GM23338 (cell line): ENCODE data around the gene PPP1R36. TPM values are rescaled to one million over a fixed set of nuclear protein-coding genes. Genes with fewer than 3 reads are reported as not detected.

Experiments used
- ATAC-seq: fragments of 200-7000 bp; cut with Tn5 transposase; 3 replicates; pipeline ENCODE4 v1.9.1; 2020
- DNase-seq: peaks from one replicate; pipeline ENCODE4 v3.0.0-alpha.2; 2015; ENCODE audit warnings: low spot score
- H2AFZ ChIP-seq: fragments of 200-600 bp; sonication (generic); 2 replicates; pipeline ENCODE4 v1.8.0; 2016; ENCODE audit warnings: antibody characterized with exemption, mild to moderate bottlenecking, moderate library complexity
- H3F3A ChIP-seq: fragments of 200-600 bp; sonication (generic); replicated peaks from 2 replicates; pipeline ENCODE4 v1.8.0; 2017; ENCODE audit warnings: antibody characterized with exemption, mixed run types, low read depth
- H3K27ac ChIP-seq: fragments of 200-600 bp; sonication (generic); 2 replicates; pipeline ENCODE4 v1.6.1; 2016; ENCODE audit warnings: low read depth
- H3K27me3 ChIP-seq: fragments of 200-600 bp; sonication (generic); 2 replicates; pipeline ENCODE4 v1.8.0; 2016; ENCODE audit warnings: mild to moderate bottlenecking, mixed run types, moderate library complexity; ENCODE audit not compliant: insufficient read depth
- H3K36me3 ChIP-seq: fragments of 200-600 bp; sonication (generic); 2 replicates; pipeline ENCODE4 v1.8.0; 2016; ENCODE audit warnings: mild to moderate bottlenecking; ENCODE audit not compliant: insufficient read depth
- H3K4me1 ChIP-seq: fragments of 200-600 bp; sonication (generic); 2 replicates; pipeline ENCODE4 v1.8.0; 2016; ENCODE audit warnings: mild to moderate bottlenecking, moderate library complexity; ENCODE audit not compliant: insufficient read depth
- H3K4me2 ChIP-seq: fragments of 200-600 bp; sonication (generic); 2 replicates; pipeline ENCODE4 v1.7.1; 2017; ENCODE audit warnings: mixed run types
- H3K4me3 ChIP-seq: fragments of 200-600 bp; sonication (generic); 2 replicates; pipeline ENCODE4 v1.6.1; 2016; ENCODE audit warnings: mixed run types
- H3K79me2 ChIP-seq: fragments of 200-600 bp; sonication (generic); replicated peaks from 2 replicates; pipeline ENCODE4 v1.8.0; 2017; ENCODE audit warnings: mild to moderate bottlenecking; ENCODE audit not compliant: insufficient read depth
- H3K9me2 ChIP-seq: fragments of 200-600 bp; sonication (generic); 2 replicates; pipeline ENCODE4 v1.8.0; 2017; ENCODE audit not compliant: insufficient read depth
- H4K20me1 ChIP-seq: fragments of 200-600 bp; sonication (generic); replicated peaks from 2 replicates; pipeline ENCODE4 v1.8.0; 2017; ENCODE audit warnings: mild to moderate bottlenecking; ENCODE audit not compliant: insufficient read depth
- H3K27ac Mint-ChIP-seq: 2 replicates; pipeline ENCODE4 v1.8.0; 2020; ENCODE audit warnings: inconsistent platforms, mild to moderate bottlenecking, moderate library complexity, mixed read lengths
- H3K27me3 Mint-ChIP-seq: 3 replicates; pipeline ENCODE4 v1.8.0; 2022; ENCODE audit warnings: low read depth, mild to moderate bottlenecking, moderate library complexity, mixed read lengths, inconsistent platforms; ENCODE audit not compliant: insufficient read depth, poor library complexity
- H3K36me3 Mint-ChIP-seq: 3 replicates; pipeline ENCODE4 v1.8.0; 2021; ENCODE audit warnings: low read depth, mild to moderate bottlenecking, inconsistent platforms, moderate library complexity, mixed read lengths
- H3K4me1 Mint-ChIP-seq: 3 replicates; pipeline ENCODE4 v1.8.0; 2020; ENCODE audit warnings: mild to moderate bottlenecking, inconsistent platforms, mixed read lengths
- H3K4me3 Mint-ChIP-seq: 3 replicates; pipeline ENCODE4 v1.8.0; 2021; ENCODE audit warnings: moderate library complexity, mild to moderate bottlenecking, inconsistent platforms, mixed read lengths
- H3K9me3 Mint-ChIP-seq: 3 replicates; pipeline ENCODE4 v1.8.0; 2020; ENCODE audit warnings: moderate library complexity, mild to moderate bottlenecking, inconsistent platforms, mixed read lengths
- CREB1 ChIP-seq: fragments of 250-450 bp; sonication (Bioruptor Pico); IDR thresholded peaks from 2 replicates; pipeline ENCODE4 v1.5.0; 2020; ENCODE audit warnings: low read depth, mild to moderate bottlenecking, moderate library complexity
- CTCF ChIP-seq, 2 experiments: fragments of 200-600 bp in 1 of 2; sonication (generic) in 1 of 2; conservative IDR thresholded peaks; 2 replicates each; pipeline versions ENCODE4 v1.5.1 to v1.6.1; 2016 to 2017; ENCODE audit warnings: antibody characterized with exemption in 2 of 2, low read depth in 2 of 2, mild to moderate bottlenecking in 2 of 2, moderate library complexity in 1 of 2
- EZH2phosphoT487 ChIP-seq: fragments of 200-600 bp; sonication (generic); IDR thresholded peaks from one replicate; pipeline ENCODE4 v1.8.1; 2018; ENCODE audit warnings: antibody characterized with exemption; ENCODE audit not compliant: unreplicated experiment
- JUNB ChIP-seq: IDR thresholded peaks from one replicate; pipeline ENCODE4 v1.6.1; 2016; ENCODE audit warnings: antibody characterized with exemption; ENCODE audit not compliant: unreplicated experiment
- NANOG ChIP-seq: IDR thresholded peaks from 2 replicates; pipeline ENCODE4 v1.6.1; 2016; ENCODE audit warnings: antibody characterized with exemption, borderline replicate concordance
- STAT1 ChIP-seq: IDR thresholded peaks from one replicate; pipeline ENCODE4 v1.6.1; 2016; ENCODE audit warnings: antibody characterized with exemption; ENCODE audit not compliant: unreplicated experiment
- ZNF114 ChIP-seq: fragments of 250-450 bp; sonication (Bioruptor Pico); IDR thresholded peaks from 2 replicates; pipeline ENCODE4 v1.5.0; 2020; ENCODE audit warnings: mild to moderate bottlenecking, moderate library complexity
- ZNF331 ChIP-seq: fragments of 250-450 bp; sonication (Bioruptor Pico); IDR thresholded peaks from 2 replicates; pipeline ENCODE4 v1.5.0; 2020; ENCODE audit warnings: low read depth, mild to moderate bottlenecking, moderate library complexity
- polyA plus RNA-seq: library from polyadenylated mRNA; unstranded; fragments of >200 nt; fragmentation: Nextera tagmentation; extraction: Ambion mirVana; gene quantifications from 2 replicates; pipeline ENCODE4 v1.2.1, GENCODE V29; 2016
- total RNA-seq: library from RNA; depleted of rRNA; stranded (reverse); fragments of >200 nt; shearing (Covaris generic); gene quantifications from 2 replicates; pipeline ENCODE4 v1.2.3, GENCODE V29; 2014
- TF ChIP-seq, protein P1 (sequence below): IDR thresholded peaks from 2 replicates; pipeline ENCODE4 v1.6.1; 2016; ENCODE audit warnings: antibody characterized with exemption
- TF ChIP-seq, protein P2 (sequence below): IDR thresholded peaks from one replicate; pipeline ENCODE4 v1.6.1; 2018; ENCODE audit warnings: antibody characterized with exemption; ENCODE audit not compliant: unreplicated experiment

Gene PPP1R36
- total and polyA plus RNA-seq, 2 experiments from 2014 or later = 0.42 to 1.4 TPM

- H3K36me3 ChIP-seq = no peaks in the 10 kb centered on the region
- no peaks in the 10 kb centered on the region for H4K20me1 ChIP-seq
- no peaks in the 10 kb centered on the region for H3K9me2 ChIP-seq
- Mint-ChIP-seq H3K27ac (peak overlapping the region; percentile 5; the same call in 1 of the 2 replicates), H3K36me3 (no peaks in the 10 kb centered on the region), H3K4me3 (no peak overlapping the region), H3K4me1 (peaks cover 27% of the 10 kb centered on the region), H3K9me3 (no peaks in the 10 kb centered on the region), H3K27me3 (peaks cover 2% of the 10 kb centered on the region)
- TF ChIP-seq CTCF (conservative IDR thresholded peaks at IDR 0.05; ENCODE audit: low read depth in 2 of 2) = no peak
- no peak for TF ChIP-seq STAT1
- TF ChIP-seq, protein P1, sequence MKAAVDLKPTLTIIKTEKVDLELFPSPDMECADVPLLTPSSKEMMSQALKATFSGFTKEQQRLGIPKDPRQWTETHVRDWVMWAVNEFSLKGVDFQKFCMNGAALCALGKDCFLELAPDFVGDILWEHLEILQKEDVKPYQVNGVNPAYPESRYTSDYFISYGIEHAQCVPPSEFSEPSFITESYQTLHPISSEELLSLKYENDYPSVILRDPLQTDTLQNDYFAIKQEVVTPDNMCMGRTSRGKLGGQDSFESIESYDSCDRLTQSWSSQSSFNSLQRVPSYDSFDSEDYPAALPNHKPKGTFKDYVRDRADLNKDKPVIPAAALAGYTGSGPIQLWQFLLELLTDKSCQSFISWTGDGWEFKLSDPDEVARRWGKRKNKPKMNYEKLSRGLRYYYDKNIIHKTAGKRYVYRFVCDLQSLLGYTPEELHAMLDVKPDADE = no peak
- TF ChIP-seq CREB1 (CRISPR knock-in tag) = no peak
- TF ChIP-seq JUNB = no peak
- no peak for TF ChIP-seq NANOG
- no peak for TF ChIP-seq EZH2phosphoT487
- TF ChIP-seq, protein P2, sequence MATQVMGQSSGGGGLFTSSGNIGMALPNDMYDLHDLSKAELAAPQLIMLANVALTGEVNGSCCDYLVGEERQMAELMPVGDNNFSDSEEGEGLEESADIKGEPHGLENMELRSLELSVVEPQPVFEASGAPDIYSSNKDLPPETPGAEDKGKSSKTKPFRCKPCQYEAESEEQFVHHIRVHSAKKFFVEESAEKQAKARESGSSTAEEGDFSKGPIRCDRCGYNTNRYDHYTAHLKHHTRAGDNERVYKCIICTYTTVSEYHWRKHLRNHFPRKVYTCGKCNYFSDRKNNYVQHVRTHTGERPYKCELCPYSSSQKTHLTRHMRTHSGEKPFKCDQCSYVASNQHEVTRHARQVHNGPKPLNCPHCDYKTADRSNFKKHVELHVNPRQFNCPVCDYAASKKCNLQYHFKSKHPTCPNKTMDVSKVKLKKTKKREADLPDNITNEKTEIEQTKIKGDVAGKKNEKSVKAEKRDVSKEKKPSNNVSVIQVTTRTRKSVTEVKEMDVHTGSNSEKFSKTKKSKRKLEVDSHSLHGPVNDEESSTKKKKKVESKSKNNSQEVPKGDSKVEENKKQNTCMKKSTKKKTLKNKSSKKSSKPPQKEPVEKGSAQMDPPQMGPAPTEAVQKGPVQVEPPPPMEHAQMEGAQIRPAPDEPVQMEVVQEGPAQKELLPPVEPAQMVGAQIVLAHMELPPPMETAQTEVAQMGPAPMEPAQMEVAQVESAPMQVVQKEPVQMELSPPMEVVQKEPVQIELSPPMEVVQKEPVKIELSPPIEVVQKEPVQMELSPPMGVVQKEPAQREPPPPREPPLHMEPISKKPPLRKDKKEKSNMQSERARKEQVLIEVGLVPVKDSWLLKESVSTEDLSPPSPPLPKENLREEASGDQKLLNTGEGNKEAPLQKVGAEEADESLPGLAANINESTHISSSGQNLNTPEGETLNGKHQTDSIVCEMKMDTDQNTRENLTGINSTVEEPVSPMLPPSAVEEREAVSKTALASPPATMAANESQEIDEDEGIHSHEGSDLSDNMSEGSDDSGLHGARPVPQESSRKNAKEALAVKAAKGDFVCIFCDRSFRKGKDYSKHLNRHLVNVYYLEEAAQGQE = no peak
- TF ChIP-seq ZNF331 (CRISPR knock-in tag) = no peak
- TF ChIP-seq ZNF114 (CRISPR knock-in tag) = no peak
- H2AFZ ChIP-seq = peak overlapping the region; percentile 72; the same call in 1 of the 2 replicates
- H3K4me3 ChIP-seq = no peak overlapping the region
- no peaks in the 10 kb centered on the region for H3K79me2 ChIP-seq
- H3K4me1 ChIP-seq = peaks cover 17% of the 10 kb centered on the region
- DNase-seq = no peak
- H3F3A ChIP-seq = no peaks in the 10 kb centered on the region
- no peak overlapping the region for H3K27ac ChIP-seq
- no peak for ATAC-seq
- H3K4me2 ChIP-seq = no peak overlapping the region
- H3K27me3 ChIP-seq = no peaks in the 10 kb centered on the region
Measured at GRCh38 chr14:64580467-64580866, 30.7 kb downstream of the PPP1R36 start.
